22Rv1 (cell line): ENCODE measurements around the gene SASH1.

Experiments used
- H3K27ac ChIP-seq: fragments of 450-650 bp; 2 replicates; pipeline ENCODE4 v1.5.1; 2017
- ZFX ChIP-seq: fragments of 450-650 bp; IDR thresholded peaks from 2 replicates; pipeline ENCODE4 v1.6.1; 2017; ENCODE audit warnings: antibody characterized with exemption, borderline replicate concordance
- TF ChIP-seq, protein P1 (sequence below): fragments of 450-650 bp; IDR thresholded peaks from 2 replicates; pipeline ENCODE4 v1.5.1; 2017; ENCODE audit warnings: mild to moderate bottlenecking

SASH1 gene

DNA sequence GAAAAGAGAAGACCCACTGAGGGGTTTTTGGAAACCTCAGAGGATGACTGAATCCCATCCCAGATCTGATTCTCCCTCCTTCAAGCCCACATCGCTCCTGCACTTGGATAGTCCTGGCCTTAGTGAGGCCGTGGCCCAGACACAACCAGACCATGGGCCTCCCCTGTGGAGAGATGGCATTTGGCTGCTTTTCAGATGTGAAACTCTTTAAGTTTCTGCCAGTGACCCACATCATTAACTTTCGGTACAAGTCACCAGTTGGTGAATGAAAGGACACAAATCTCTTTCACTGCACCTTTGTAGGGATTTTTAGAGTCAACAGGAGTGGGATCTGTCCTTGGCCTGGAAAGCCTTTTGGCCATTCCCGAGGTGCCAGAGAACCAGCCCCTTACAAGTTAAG, 116.6 kb downstream of the SASH1 start:
- no peak overlapping the region for H3K27ac ChIP-seq
- no peak for TF ChIP-seq ZFX

DNA sequence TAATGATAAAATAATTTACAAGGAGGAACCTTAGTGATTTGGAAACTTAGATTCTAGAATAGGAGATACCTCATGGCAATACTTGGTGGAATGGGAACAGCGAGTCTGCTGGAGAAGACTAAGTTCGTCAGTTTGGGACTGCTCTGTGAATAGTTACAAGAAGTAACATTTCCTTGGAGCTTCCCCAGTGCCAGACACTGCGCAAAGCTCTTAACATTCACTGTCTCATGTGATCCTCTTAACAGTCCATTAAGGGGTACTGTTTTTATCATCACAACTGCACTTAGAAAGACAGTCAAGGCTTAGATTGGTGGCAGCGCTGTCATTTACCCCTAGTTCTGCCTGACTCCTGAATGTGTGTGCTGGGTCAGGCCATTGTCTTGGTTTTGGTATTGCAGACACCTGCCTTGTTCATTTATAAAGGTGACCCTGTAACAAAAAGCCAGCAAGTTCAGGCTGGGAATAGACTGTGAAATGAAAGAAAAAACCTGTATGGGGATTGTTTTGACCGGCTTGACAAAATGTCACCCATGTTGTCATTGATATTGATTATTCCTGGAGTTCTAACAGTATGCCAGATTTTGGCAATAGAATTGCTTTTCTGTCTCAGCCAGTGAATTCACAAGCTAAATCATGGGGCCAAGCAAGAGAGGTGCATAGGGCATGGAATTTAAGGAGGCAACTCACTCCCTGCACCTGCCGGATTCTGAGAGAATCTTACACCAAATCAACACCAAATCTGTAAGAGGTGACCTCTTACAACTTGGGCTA, 118.4 kb downstream of the SASH1 start:
- TF ChIP-seq ZFX, result no peak
- TF ChIP-seq, protein P1, sequence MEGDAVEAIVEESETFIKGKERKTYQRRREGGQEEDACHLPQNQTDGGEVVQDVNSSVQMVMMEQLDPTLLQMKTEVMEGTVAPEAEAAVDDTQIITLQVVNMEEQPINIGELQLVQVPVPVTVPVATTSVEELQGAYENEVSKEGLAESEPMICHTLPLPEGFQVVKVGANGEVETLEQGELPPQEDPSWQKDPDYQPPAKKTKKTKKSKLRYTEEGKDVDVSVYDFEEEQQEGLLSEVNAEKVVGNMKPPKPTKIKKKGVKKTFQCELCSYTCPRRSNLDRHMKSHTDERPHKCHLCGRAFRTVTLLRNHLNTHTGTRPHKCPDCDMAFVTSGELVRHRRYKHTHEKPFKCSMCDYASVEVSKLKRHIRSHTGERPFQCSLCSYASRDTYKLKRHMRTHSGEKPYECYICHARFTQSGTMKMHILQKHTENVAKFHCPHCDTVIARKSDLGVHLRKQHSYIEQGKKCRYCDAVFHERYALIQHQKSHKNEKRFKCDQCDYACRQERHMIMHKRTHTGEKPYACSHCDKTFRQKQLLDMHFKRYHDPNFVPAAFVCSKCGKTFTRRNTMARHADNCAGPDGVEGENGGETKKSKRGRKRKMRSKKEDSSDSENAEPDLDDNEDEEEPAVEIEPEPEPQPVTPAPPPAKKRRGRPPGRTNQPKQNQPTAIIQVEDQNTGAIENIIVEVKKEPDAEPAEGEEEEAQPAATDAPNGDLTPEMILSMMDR, result no peak
- H3K27ac ChIP-seq, result no peak overlapping the region

DNA sequence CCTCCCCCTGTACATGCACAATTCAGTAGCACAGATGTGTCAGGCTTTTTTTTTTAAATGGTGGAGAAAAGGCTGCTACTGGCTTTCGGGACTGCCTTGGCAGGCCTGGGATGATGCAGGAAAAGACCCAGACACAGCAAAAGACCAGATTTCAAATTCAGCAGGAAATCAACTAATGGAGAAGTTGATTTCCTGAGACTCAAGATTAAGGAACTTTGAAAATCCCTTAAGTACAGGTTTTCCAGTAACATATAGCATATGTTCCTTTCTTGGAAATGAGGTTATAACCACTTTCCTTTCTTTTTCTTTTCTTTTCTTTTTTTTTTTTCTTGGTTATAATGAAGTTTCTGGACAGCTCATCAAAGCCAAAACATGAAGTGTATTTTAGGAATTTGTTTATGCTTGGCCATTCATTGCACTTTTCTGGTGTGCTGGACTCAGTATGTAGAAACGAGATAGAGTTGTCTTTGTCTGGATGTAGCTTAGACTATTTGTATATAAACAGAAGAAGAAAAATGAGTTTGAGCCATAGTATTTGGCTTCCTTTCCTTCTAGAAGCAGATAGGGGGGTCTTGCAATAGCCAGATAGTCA, 119.4 kb downstream of the SASH1 start:
- TF ChIP-seq, protein P1, result no peak
- TF ChIP-seq ZFX, result no peak
- H3K27ac ChIP-seq, result no peak overlapping the region

DNA sequence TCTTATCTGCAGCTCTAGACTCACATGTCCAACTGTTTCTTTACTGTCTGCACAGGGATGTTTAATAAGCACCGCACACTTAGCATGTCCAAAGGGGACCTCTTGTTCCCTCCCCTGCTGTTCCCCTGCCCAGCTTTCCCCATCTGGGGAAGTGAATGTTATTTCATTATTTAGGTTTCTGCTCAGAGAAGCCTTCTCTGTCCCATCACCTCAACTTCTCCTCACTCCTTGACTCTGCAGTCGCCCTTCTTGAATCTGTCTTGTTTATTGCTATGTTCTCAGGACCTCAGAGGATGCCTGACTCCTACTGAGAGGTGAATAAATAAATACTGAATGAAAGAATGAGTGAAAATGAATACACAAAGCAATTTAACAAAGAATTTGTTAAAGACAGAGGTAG, 121.0 kb downstream of the SASH1 start:
- TF ChIP-seq, protein P1, result no peak
- TF ChIP-seq ZFX, result no peak
- H3K27ac ChIP-seq, result no peak overlapping the region

DNA sequence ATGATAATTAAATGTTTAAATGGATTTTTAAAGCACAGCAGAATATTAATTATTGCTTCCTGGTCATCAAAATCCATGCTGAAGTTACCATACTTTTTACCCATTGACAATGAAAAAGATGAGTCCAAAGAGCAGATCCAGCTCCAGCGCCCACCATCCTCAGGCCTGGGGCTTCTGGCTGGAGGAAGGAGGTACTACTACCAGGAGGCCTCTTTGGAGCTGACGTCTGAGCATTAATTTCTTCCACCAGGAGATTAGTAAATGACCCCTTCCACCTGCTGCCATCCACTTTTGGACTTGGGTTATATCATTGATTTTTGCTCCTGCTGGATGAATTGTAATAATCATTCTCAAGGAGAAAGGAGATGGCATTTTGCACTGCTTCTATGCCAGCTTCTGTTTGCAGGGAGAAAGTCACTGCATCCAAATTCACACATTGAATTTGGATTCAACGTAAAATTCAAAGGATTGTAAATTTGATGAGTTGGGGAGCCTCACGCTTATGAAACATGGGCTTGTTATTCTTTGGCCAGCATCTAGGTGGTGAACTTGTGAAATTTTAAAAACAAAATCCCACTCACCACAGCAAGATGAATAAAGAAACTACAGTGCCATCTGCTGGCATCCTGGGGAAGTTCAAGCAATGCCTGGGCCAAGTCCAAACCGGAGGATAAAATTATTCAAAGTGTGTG, 121.8 kb downstream of the SASH1 start:
- no peak overlapping the region for H3K27ac ChIP-seq
- TF ChIP-seq ZFX, result no peak
- TF ChIP-seq, protein P1, result peak; percentile 86

DNA sequence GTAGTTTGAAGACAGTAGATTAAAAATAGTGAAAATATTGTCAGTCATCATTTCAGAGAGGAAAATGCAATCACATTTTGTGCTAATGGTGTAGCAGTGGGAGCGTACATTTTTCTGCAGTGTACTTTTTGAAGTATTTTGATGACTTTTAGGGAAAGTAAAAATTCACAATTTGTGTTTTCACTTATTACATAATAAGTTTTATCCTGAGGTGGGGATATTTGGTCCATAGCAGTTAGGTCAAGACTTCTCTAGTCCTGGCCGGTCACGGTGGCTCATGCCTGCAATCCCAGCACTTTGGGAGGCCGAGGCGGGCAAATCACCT, 122.3 kb downstream of the SASH1 start:
- TF ChIP-seq ZFX, result no peak
- TF ChIP-seq, protein P1, result peak; percentile 44
- H3K27ac ChIP-seq, result no peak overlapping the region

DNA sequence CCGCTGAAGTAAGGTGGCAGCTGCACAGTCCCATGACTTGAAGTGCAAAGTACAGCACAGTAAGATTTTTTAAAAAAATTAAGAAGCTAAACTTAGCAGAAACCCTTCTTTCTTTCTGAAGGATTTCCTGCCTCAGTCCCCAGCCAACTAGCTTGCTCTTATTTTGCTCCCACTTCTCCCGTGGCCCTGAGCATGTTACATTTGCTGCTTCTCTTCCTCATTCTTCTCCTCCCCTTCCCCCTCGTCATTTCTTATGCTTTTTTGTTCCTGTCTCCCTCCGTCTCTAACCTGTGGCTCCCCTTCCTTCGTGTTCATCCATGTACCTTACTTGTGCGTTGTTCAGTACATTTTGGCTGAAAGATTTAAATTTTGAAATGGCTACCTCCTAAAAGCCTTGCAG, 123.0 kb downstream of the SASH1 start:
- TF ChIP-seq, protein P1, result no peak
- no peak for TF ChIP-seq ZFX
- no peak overlapping the region for H3K27ac ChIP-seq
